Progenitor cell of endocrine pancreas (in vitro differentiated cells): ENCODE data around the gene VGLL2. TPM values are rescaled to one million over a fixed set of nuclear protein-coding genes. Genes with fewer than 3 reads are reported as not detected.
A peak's percentile ranks its signal among the peaks of the same experiment; 100 is the strongest.

ENCODE experiments used
- DNase-seq: peaks from one replicate; pipeline ENCODE4 v3.0.0; 2021; ENCODE audit warnings: low spot score; ENCODE audit not compliant: unreplicated experiment
- H3K27ac Mint-ChIP-seq: 2 replicates; pipeline ENCODE4 v1.8.0; 2021; ENCODE audit warnings: mild to moderate bottlenecking, moderate library complexity, mixed read lengths
- H3K27me3 Mint-ChIP-seq: 2 replicates; pipeline ENCODE4 v1.8.0; 2021; ENCODE audit warnings: mixed read lengths
- H3K36me3 Mint-ChIP-seq: 2 replicates; pipeline ENCODE4 v1.8.0; 2022; ENCODE audit warnings: mixed read lengths; ENCODE audit not compliant: insufficient read depth
- H3K4me1 Mint-ChIP-seq: 2 replicates; pipeline ENCODE4 v1.8.0; 2021; ENCODE audit warnings: low read depth, mixed read lengths
- H3K4me3 Mint-ChIP-seq: 2 replicates; pipeline ENCODE4 v1.8.0; 2021; ENCODE audit warnings: low read depth, mild to moderate bottlenecking, moderate library complexity, mixed read lengths
- H3K9me3 Mint-ChIP-seq: 2 replicates; pipeline ENCODE4 v1.8.0; 2021; ENCODE audit warnings: low read depth, mixed read lengths
- CTCF ChIP-seq: fragments of 200-600 bp; sonication (generic); IDR thresholded peaks from one replicate; pipeline ENCODE4 v1.5.0; 2021; ENCODE audit warnings: antibody characterized with exemption, mild to moderate bottlenecking; ENCODE audit not compliant: unreplicated experiment
- total RNA-seq: library from RNA; stranded (reverse); gene quantifications from 2 replicates; pipeline ENCODE4 v1.2.1, GENCODE V29; 2021

The VGLL2 gene
- total RNA-seq, 1 donor from 2014 or later, result not detected

- DNase-seq, result no peak
- Mint-ChIP-seq H3K36me3 (no peaks in the 10 kb centered on the region), H3K4me1 (no peaks in the 10 kb centered on the region), H3K27me3 (no peaks in the 10 kb centered on the region), H3K4me3 (no peak overlapping the region), H3K9me3 (no peaks in the 10 kb centered on the region), H3K27ac (peak overlapping the region; percentile 50)
- TF ChIP-seq CTCF, result no peak
These were observed 11.6 kb upstream of the VGLL2 start for GRCh38 chr6:117253785-117254184.

- Mint-ChIP-seq H3K4me1 (peaks cover 2% of the 10 kb centered on the region), H3K9me3 (no peaks in the 10 kb centered on the region), H3K36me3 (no peaks in the 10 kb centered on the region), H3K27ac (no peak overlapping the region), H3K4me3 (no peak overlapping the region), H3K27me3 (peaks cover 66% of the 10 kb centered on the region)
- DNase-seq, result no peak
- no peak for TF ChIP-seq CTCF
These were observed 2.6 kb upstream of the VGLL2 start for GRCh38 chr6:117262799-117263198.

GRCh38 chr6:117263353-117263927 is 1.9 kb upstream of the VGLL2 start:
- Mint-ChIP-seq H3K9me3 (no peaks in the 10 kb centered on the region), H3K27ac (no peak overlapping the region), H3K4me3 (no peak overlapping the region), H3K36me3 (no peaks in the 10 kb centered on the region), H3K27me3 (peaks cover 73% of the 10 kb centered on the region), H3K4me1 (peaks cover 2% of the 10 kb centered on the region)
- no peak for DNase-seq
- TF ChIP-seq CTCF, result no peak

GRCh38 chr6:117264369-117264691 is 1.0 kb upstream of the VGLL2 start:
- DNase-seq, result no peak
- H3K4me1 Mint-ChIP-seq, result peaks cover 2% of the 10 kb centered on the region
- H3K9me3 Mint-ChIP-seq, result no peaks in the 10 kb centered on the region
- H3K36me3 Mint-ChIP-seq, result no peaks in the 10 kb centered on the region
- H3K27me3 Mint-ChIP-seq, result peaks cover 82% of the 10 kb centered on the region
- no peak overlapping the region for H3K27ac Mint-ChIP-seq
- H3K4me3 Mint-ChIP-seq, result peak overlapping the region; percentile 69
- no peak for TF ChIP-seq CTCF

- Mint-ChIP-seq H3K9me3 (no peaks in the 10 kb centered on the region), H3K27ac (no peak overlapping the region), H3K4me1 (peaks cover 4% of the 10 kb centered on the region), H3K36me3 (no peaks in the 10 kb centered on the region), H3K4me3 (peak overlapping the region; percentile 69), H3K27me3 (peaks cover 87% of the 10 kb centered on the region)
- no peak for DNase-seq
- no peak for TF ChIP-seq CTCF
These were observed 507 bp upstream of the VGLL2 start for GRCh38 chr6:117264692-117265409.
